ENCODE measurements around the gene OR5K2.

Gene OR5K2

DNA sequence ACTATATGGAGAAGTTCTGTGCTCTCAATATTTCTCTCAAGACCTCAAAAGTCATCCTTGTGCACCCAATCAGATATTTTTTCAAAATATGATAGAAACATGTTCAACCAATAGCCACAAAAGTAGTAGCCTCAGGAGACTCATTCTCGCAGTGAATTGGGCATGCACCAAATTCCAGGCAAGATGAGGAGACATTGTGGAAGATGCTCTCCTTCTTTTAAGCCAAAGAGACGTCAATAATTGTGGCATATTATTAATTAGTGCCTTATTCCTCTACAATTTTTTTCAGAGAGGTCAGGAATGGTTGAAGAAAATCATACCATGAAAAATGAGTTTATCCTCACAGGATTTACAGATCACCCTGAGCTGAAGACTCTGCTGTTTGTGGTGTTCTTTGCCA lies at the start of gene OR5K2:
OR5K2 (plus strand) TSS at position 301 of the 400 bp plus-strand sequence; CDS start at position 301, 0 bp downstream.
- Histone ChIP-seq H3K9ac (ENCODE audit: low read length) (no peak within 1 kb of the TSS), H3K9me3 (ENCODE audit: control insufficient read depth, insufficient read depth, low read depth, low read length) (no peaks in the 10 kb centered on the region), H3K27me3 (ENCODE audit: control insufficient read depth, insufficient read depth, low read length) (no peaks in the 10 kb centered on the region), H3K27ac (ENCODE audit: low read depth, low read length) (no peak within 1 kb of the TSS), H3K4me1 (ENCODE audit: control insufficient read depth, insufficient read depth, low read length) (no peaks in the 10 kb centered on the region), H3K4me3 (ENCODE audit: low read depth, low read length) (no peak within 1 kb of the TSS), H3K36me3 (ENCODE audit: control insufficient read depth, insufficient read depth, low read length) (no peaks in the 10 kb centered on the region)

DNA sequence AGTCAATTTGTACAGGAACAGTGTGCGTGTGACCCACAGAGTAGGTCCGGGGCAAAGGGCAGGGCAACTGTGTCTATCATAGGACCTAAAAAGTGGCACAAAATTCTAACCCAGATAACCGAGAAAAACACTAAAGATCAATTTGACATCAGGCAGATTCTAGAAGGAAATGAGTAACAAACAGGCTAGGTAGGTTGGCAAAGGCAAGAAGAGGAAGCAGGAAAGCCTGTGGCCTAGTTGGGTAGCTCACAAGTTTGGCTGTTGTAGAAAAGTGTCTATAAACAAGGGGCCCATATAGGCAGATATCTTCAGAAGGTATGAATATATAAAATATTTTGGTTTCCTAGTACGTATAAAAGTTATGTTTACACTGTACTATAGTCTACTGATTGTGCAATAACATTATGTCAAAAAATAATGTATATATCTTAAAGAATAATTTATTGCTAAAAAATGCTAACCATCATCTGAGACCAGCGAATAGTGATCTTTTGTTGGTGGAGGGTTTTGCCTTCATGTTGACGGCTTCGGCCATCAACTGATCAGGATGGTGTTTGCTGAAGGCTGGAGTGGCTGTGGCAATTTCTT lies 47.8 kb upstream of the OR5K2 start:
- H3K9me3 ChIP-seq (ENCODE audit: control insufficient read depth, insufficient read depth, low read depth, low read length) = no peaks in the 10 kb centered on the region
- peaks cover 3% of the 10 kb centered on the region; the same call in 1 of the 2 replicates for H3K4me1 ChIP-seq (ENCODE audit: control insufficient read depth, insufficient read depth, low read length)
- H3K9ac ChIP-seq (ENCODE audit: low read length) = no peak overlapping the region
- no peaks in the 10 kb centered on the region for H3K27me3 ChIP-seq (ENCODE audit: control insufficient read depth, insufficient read depth, low read length)
- H3K4me3 ChIP-seq (ENCODE audit: low read depth, low read length) = no peak overlapping the region
- no peaks in the 10 kb centered on the region for H3K36me3 ChIP-seq (ENCODE audit: control insufficient read depth, insufficient read depth, low read length)
- H3K27ac ChIP-seq (ENCODE audit: low read depth, low read length) = no peak overlapping the region

DNA sequence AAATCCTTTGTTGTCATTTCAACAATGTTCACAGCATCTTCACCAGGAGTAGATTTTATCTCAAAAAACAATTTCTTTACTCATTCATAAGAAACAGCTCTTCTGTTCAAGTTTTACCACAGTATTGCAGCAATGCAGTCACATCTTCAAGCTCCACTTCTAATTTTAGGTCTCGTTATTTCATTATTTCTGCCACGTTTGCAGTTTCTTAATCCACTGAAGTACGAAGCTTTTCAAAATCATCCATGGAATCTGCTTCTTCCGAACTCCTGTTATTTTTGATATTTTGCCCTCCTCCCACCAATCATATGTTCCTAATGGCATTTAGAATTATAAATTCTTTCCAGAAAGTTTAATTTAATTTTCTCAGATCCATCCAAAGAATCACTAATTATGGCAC lies 47.1 kb upstream of the OR5K2 start:
- no peaks in the 10 kb centered on the region for H3K9me3 ChIP-seq (ENCODE audit: control insufficient read depth, insufficient read depth, low read depth, low read length)
- peaks cover 3% of the 10 kb centered on the region; the same call in 1 of the 2 replicates for H3K4me1 ChIP-seq (ENCODE audit: control insufficient read depth, insufficient read depth, low read length)
- H3K36me3 ChIP-seq (ENCODE audit: control insufficient read depth, insufficient read depth, low read length) = no peaks in the 10 kb centered on the region
- H3K27me3 ChIP-seq (ENCODE audit: control insufficient read depth, insufficient read depth, low read length) = no peaks in the 10 kb centered on the region
- H3K27ac ChIP-seq (ENCODE audit: low read depth, low read length) = no peak overlapping the region
- no peak overlapping the region for H3K9ac ChIP-seq (ENCODE audit: low read length)
- H3K4me3 ChIP-seq (ENCODE audit: low read depth, low read length) = no peak overlapping the region

DNA sequence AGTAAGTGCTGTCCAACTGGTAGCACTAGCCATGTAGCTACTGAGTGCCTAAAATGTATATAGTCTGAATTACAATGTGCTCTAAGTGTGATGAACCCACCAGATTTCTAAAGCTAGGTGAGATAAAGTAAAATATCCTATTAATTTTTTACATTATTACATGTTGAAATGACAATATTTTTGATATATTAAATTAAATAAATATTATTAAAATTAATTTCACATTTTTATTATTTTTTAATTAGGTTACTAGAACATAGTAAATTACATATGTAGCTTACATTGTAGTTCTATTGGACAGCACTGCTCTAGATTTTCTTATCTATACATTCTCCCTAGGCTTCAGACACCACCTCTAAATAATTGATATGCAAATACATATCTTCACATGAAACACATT lies 43.7 kb upstream of the OR5K2 start:
- no peaks in the 10 kb centered on the region for H3K27me3 ChIP-seq (ENCODE audit: control insufficient read depth, insufficient read depth, low read length)

DNA sequence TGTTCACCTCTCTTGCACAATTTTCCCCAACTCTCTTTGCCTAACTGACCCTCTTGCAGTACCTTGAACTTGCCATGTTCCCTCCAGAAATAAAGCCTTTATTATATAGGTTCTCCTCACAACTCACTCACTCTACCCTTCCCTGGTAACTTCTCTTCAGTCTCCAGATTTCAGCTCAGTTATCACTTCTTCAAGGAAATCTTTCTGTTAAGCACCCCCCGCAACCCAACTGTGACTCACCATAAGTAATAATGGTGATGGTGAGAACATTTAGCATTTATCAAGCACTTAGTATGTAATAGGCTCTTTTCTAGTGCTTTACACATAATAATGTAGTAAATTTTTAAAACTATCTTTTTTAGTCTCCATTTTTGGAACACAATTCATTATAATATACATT lies 42.6 kb upstream of the OR5K2 start:
- H3K4me3 ChIP-seq (ENCODE audit: low read depth, low read length) = no peak overlapping the region
- no peaks in the 10 kb centered on the region for H3K4me1 ChIP-seq (ENCODE audit: control insufficient read depth, insufficient read depth, low read length)
- no peak overlapping the region for H3K9ac ChIP-seq (ENCODE audit: low read length)
- no peaks in the 10 kb centered on the region for H3K36me3 ChIP-seq (ENCODE audit: control insufficient read depth, insufficient read depth, low read length)
- H3K9me3 ChIP-seq (ENCODE audit: control insufficient read depth, insufficient read depth, low read depth, low read length) = no peaks in the 10 kb centered on the region; the same call in 1 of the 2 replicates
- no peak overlapping the region for H3K27ac ChIP-seq (ENCODE audit: low read depth, low read length)
- no peaks in the 10 kb centered on the region for H3K27me3 ChIP-seq (ENCODE audit: control insufficient read depth, insufficient read depth, low read length)

More for the DNA sequence above, 43.7 kb upstream of the OR5K2 start:
- no peak overlapping the region for H3K4me3 ChIP-seq (ENCODE audit: low read depth, low read length)
- no peak overlapping the region for H3K27ac ChIP-seq (ENCODE audit: low read depth, low read length)
- H3K4me1 ChIP-seq (ENCODE audit: control insufficient read depth, insufficient read depth, low read length) = no peaks in the 10 kb centered on the region
- H3K36me3 ChIP-seq (ENCODE audit: control insufficient read depth, insufficient read depth, low read length) = no peaks in the 10 kb centered on the region
- H3K9ac ChIP-seq (ENCODE audit: low read length) = no peak overlapping the region
- H3K9me3 ChIP-seq (ENCODE audit: control insufficient read depth, insufficient read depth, low read depth, low read length) = no peaks in the 10 kb centered on the region; the same call in 1 of the 2 replicates

DNA sequence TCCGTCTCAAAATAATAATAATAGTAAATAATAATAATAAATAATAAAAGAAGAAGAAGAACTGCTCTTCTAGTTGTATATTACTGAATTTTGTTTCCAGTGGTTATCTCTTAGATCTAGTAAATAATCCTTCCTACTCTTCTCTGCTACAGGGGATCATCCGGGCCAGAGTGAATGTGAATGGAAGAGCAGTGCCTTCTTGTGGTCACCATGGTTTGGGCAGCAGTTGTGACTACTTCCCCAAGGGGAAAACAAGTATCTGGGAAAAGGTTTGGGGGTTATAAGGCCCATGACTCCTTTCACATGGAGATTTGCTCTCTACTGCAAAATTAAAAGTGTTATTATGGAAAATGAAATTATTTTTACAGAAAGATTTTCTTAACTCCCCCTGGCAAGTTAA lies 39.9 kb upstream of the OR5K2 start:
- no peak overlapping the region for H3K4me3 ChIP-seq (ENCODE audit: low read depth, low read length)
- no peaks in the 10 kb centered on the region; the same call in 1 of the 2 replicates for H3K9me3 ChIP-seq (ENCODE audit: control insufficient read depth, insufficient read depth, low read depth, low read length)
- H3K36me3 ChIP-seq (ENCODE audit: control insufficient read depth, insufficient read depth, low read length) = no peaks in the 10 kb centered on the region
- H3K27me3 ChIP-seq (ENCODE audit: control insufficient read depth, insufficient read depth, low read length) = no peaks in the 10 kb centered on the region
- no peaks in the 10 kb centered on the region for H3K4me1 ChIP-seq (ENCODE audit: control insufficient read depth, insufficient read depth, low read length)
- no peak overlapping the region for H3K27ac ChIP-seq (ENCODE audit: low read depth, low read length)
- no peak overlapping the region for H3K9ac ChIP-seq (ENCODE audit: low read length)

DNA sequence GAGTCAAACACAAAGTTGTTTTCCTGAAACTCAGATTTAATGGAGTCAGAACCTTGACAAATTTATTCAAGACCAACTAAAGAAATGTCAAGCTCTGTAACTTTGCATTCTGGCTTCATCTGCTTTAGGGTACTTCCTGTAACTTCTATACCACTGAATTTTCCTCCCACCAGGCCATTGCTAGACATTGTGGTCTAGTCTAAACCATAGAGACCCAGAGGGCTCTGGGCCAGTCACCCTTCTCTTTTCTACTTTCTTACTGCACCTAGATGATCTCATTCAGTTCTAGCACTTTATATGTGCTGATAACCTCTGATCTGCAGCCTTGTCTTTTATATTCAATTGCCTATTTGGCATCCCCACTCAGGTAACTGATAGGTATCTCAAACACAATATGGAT lies 37.3 kb upstream of the OR5K2 start:
- Histone ChIP-seq H3K9ac (ENCODE audit: low read length) (no peak overlapping the region), H3K27me3 (ENCODE audit: control insufficient read depth, insufficient read depth, low read length) (no peaks in the 10 kb centered on the region), H3K9me3 (ENCODE audit: control insufficient read depth, insufficient read depth, low read depth, low read length) (no peaks in the 10 kb centered on the region; the same call in 1 of the 2 replicates), H3K27ac (ENCODE audit: low read depth, low read length) (no peak overlapping the region), H3K36me3 (ENCODE audit: control insufficient read depth, insufficient read depth, low read length) (no peaks in the 10 kb centered on the region), H3K4me3 (ENCODE audit: low read depth, low read length) (no peak overlapping the region), H3K4me1 (ENCODE audit: control insufficient read depth, insufficient read depth, low read length) (no peaks in the 10 kb centered on the region)

DNA sequence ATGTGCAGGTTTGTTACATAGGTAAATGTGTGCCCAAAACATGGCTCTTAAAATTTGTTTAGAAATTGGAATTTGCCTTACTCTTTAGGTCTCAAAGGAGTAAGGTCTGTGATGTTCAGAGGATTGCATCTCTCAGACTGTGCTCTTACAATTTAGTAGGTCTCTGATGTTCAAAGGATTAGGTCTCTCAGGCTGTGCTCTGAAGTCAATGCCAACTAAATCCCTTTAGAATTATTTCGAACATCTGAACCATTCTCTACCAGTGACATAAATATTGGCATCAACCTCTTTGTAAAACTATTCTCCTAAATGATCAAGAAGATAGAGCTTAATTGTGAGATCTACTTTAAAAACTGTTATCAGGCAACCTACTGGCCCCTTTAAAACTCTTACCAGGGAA lies 34.6 kb upstream of the OR5K2 start, which contains the start of gene OR5K1:
OR5K1 (plus strand) TSS at position 301 of the 400 bp plus-strand sequence. CDS start 6,376 bp downstream, outside the sequence.
- Histone ChIP-seq H3K4me1 (ENCODE audit: control insufficient read depth, insufficient read depth, low read length) (no peaks in the 10 kb centered on the region), H3K36me3 (ENCODE audit: control insufficient read depth, insufficient read depth, low read length) (no peaks in the 10 kb centered on the region), H3K27me3 (ENCODE audit: control insufficient read depth, insufficient read depth, low read length) (no peaks in the 10 kb centered on the region), H3K9me3 (ENCODE audit: control insufficient read depth, insufficient read depth, low read depth, low read length) (no peaks in the 10 kb centered on the region; the same call in 1 of the 2 replicates), H3K27ac (ENCODE audit: low read depth, low read length) (no peak within 1 kb of the TSS), H3K4me3 (ENCODE audit: low read depth, low read length) (no peak within 1 kb of the TSS), H3K9ac (ENCODE audit: low read length) (no peak within 1 kb of the TSS)

DNA sequence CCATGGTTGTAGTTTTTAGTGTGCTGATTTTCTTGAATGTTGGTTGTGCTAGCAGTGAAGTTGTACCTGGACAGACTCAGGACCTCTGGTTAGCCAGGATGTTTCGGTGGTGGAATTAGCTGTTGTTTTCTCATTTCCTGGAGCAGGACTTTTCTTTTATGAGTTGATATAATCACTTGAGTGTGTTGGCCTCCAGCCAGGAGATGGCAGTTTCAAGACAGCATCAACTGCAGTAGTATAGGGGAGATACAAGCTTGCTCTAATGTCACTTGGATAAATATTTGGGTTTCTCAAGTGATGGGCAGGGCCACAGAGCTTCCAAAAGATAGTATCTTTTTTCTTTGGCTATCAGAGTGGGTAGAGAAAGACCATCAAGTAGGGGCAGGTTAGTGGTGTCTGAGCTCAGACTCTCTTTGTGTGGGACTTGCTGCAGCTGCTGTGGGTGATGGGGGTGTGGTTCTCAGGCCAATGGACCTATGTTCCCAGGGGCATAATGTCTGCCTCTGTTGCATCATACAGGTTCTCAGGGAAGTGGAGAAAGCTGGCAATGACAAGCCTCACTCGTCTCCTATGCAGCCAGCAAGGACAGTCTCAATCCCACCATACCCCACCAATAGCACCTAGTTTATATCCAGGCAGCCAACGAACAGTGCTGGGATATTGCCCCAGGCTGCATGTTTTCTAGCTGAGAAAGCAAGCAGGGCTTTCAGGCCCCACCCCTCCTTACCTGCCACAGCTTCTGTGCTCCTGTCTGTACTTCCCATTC lies 14.6 kb upstream of the OR5K2 start:
- peaks cover 14% of the 10 kb centered on the region; the same call in 1 of the 2 replicates for H3K9me3 ChIP-seq (ENCODE audit: control insufficient read depth, insufficient read depth, low read depth, low read length)
- no peaks in the 10 kb centered on the region for H3K27me3 ChIP-seq (ENCODE audit: control insufficient read depth, insufficient read depth, low read length)
- H3K9ac ChIP-seq (ENCODE audit: low read length) = no peak overlapping the region
- no peaks in the 10 kb centered on the region for H3K36me3 ChIP-seq (ENCODE audit: control insufficient read depth, insufficient read depth, low read length)
- no peak overlapping the region for H3K4me3 ChIP-seq (ENCODE audit: low read depth, low read length)
- no peaks in the 10 kb centered on the region; the same call in 1 of the 2 replicates for H3K4me1 ChIP-seq (ENCODE audit: control insufficient read depth, insufficient read depth, low read length)
- no peak overlapping the region for H3K27ac ChIP-seq (ENCODE audit: low read depth, low read length)

DNA sequence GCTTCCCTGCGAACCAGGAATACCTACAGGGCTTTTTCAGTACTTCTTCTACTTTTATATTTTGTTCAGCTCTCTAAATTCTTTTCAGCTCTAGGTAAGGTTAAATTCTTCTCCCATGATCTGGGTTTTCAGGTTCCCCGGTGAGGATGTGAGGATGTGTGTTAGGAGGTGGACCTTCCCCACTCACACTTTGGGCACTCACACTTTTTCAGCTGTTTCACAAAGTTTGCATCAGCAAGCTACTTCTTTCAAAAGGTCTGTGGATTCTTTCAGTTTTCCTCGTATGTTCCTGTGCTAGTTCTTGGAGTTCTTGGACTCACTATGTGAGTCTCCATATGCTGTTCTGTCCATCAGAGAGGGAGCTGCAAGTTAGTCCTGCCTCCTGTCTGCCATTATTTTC lies 13.9 kb upstream of the OR5K2 start:
- Histone ChIP-seq H3K4me1 (ENCODE audit: control insufficient read depth, insufficient read depth, low read length) (no peaks in the 10 kb centered on the region; the same call in 1 of the 2 replicates), H3K27me3 (ENCODE audit: control insufficient read depth, insufficient read depth, low read length) (no peaks in the 10 kb centered on the region), H3K36me3 (ENCODE audit: control insufficient read depth, insufficient read depth, low read length) (no peaks in the 10 kb centered on the region), H3K9me3 (ENCODE audit: control insufficient read depth, insufficient read depth, low read depth, low read length) (peaks cover 12% of the 10 kb centered on the region; the same call in 1 of the 2 replicates), H3K27ac (ENCODE audit: low read depth, low read length) (no peak overlapping the region), H3K4me3 (ENCODE audit: low read depth, low read length) (no peak overlapping the region), H3K9ac (ENCODE audit: low read length) (no peak overlapping the region)

DNA sequence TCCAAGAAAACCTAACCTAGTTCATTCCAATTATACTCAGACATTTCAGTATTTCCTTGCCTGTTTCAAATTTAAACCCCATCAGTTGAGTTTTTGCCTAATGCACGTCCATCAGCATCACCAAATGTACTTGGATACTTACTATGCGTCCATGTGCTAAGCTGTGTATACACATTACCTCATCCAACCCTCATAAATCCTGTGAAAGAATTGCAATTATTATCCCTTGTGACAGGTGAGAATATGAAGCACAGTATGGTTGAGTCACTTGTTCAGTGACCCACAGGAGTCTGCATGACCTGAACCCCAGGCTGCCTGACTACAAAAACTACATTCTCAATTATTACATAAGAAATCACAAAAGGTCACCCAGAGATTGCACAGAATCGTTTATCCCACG lies 2.5 kb downstream of the OR5K2 start:
- Histone ChIP-seq H3K9me3 (ENCODE audit: control insufficient read depth, insufficient read depth, low read depth, low read length) (no peaks in the 10 kb centered on the region), H3K36me3 (ENCODE audit: control insufficient read depth, insufficient read depth, low read length) (no peaks in the 10 kb centered on the region), H3K9ac (ENCODE audit: low read length) (no peak overlapping the region), H3K27me3 (ENCODE audit: control insufficient read depth, insufficient read depth, low read length) (no peaks in the 10 kb centered on the region), H3K4me1 (ENCODE audit: control insufficient read depth, insufficient read depth, low read length) (no peaks in the 10 kb centered on the region), H3K4me3 (ENCODE audit: low read depth, low read length) (no peak overlapping the region), H3K27ac (ENCODE audit: low read depth, low read length) (no peak overlapping the region)

Data from HUES6 (cell line).